GM12864 (cell line): ENCODE results near the gene SERPINF2.
A peak's percentile ranks its signal among the peaks of the same experiment; 100 is the strongest.
"Not testable (repeated sequence)": the region's sequence is repeated elsewhere in the genome, so short reads cannot be mapped to it uniquely, and the experiment has no call there.

Source experiments
- DNase-seq: peaks from one replicate; pipeline ENCODE4 v3.0.0-alpha.2; 2011; ENCODE audit warnings: low read depth
- H3K4me3 ChIP-seq: 2 replicates; pipeline ENCODE4 v1.5.1; 2011; ENCODE audit warnings: mild to moderate bottlenecking, low read depth, low read length, control low read depth
- TF ChIP-seq, protein P1 (sequence below): IDR thresholded peaks from 2 replicates; pipeline ENCODE4 v1.5.1; 2011; ENCODE audit warnings: low read depth, mild to moderate bottlenecking, moderate library complexity, low read length, control low read depth, inconsistent platforms; ENCODE audit errors: missing control alignments

The SERPINF2 gene

DNA sequence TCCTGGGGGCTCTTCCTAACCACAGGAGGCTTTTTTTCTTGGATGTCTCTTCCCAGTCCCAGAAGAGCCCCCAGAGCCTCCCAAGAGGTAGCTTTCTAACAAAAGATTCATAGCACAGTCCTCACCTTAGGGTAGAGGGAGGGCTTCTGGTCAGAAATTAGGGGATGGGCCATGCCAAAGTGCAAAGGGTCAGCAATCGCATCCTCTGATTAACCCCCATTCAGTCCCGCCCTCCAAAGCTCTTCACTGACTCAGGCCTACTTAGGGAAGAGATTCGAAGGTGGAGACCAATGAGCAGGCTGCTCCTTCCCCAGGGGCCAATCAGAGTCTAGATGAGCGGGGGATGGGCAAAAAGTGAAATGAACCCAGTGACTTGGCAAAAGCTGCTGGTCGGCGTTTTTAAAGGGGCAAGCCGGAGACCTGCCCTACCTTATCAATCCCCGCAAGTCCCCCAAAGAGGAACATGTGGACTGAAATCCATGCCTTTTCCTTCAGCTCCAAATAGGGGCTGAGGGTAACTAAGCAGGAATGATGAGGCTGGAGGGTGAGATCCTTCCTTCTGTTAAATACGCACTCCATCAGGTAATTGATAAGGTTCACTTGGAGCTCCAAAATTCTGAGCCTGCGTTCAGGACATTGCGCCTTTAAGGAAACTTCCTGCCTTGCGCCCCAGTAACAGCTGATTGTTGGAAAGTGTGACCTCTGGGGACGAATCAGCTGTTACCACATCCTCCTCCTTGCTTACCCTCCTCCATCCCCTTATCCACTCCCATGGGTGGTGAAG, 25.6 kb upstream of the SERPINF2 start:
- TF ChIP-seq, protein P1, sequence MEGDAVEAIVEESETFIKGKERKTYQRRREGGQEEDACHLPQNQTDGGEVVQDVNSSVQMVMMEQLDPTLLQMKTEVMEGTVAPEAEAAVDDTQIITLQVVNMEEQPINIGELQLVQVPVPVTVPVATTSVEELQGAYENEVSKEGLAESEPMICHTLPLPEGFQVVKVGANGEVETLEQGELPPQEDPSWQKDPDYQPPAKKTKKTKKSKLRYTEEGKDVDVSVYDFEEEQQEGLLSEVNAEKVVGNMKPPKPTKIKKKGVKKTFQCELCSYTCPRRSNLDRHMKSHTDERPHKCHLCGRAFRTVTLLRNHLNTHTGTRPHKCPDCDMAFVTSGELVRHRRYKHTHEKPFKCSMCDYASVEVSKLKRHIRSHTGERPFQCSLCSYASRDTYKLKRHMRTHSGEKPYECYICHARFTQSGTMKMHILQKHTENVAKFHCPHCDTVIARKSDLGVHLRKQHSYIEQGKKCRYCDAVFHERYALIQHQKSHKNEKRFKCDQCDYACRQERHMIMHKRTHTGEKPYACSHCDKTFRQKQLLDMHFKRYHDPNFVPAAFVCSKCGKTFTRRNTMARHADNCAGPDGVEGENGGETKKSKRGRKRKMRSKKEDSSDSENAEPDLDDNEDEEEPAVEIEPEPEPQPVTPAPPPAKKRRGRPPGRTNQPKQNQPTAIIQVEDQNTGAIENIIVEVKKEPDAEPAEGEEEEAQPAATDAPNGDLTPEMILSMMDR, result no peak
- peak overlapping the region; percentile 88 for H3K4me3 ChIP-seq
- DNase-seq, result peak; percentile 99

DNA sequence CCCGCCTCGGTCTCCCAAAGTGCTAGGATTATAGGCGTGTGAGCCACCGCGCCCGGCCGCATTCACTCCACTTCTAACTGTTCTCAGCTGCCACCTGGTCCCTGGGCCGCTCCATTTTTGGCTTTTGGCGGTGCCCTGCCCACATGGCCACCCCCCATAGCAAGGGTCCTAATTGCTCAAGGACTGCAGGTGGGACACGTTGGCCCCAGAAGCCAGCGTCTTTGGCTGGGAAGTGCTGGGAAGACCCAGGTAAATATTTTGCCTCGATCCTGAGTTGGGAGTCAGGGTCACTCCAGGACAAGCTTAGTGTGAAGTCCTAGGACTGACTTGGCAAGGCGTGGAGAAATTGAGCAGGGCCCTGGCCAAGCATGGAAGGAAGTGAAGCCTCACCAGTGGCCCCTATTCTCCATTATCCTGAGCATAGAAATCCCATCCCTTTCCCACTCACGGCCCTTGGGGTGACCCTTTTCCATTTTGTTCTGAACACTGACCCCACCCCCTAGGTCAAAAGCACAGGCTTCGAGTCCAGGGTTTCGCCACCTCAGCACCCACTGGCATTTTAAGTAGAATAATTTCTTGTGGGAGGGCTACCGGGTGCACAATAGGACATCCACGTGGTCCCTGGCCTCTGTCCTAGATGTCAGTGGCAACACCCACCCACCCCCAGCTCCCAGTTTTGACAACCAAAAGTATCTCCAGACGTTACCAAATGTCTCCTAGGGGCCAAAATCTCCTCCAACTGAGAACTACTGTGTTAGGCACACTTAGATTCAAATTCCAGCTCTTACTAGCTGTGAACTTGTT, 24.1 kb upstream of the SERPINF2 start:
- TF ChIP-seq, protein P1, result no peak
- DNase-seq, result no peak
- peak overlapping the region; percentile 88 for H3K4me3 ChIP-seq

DNA sequence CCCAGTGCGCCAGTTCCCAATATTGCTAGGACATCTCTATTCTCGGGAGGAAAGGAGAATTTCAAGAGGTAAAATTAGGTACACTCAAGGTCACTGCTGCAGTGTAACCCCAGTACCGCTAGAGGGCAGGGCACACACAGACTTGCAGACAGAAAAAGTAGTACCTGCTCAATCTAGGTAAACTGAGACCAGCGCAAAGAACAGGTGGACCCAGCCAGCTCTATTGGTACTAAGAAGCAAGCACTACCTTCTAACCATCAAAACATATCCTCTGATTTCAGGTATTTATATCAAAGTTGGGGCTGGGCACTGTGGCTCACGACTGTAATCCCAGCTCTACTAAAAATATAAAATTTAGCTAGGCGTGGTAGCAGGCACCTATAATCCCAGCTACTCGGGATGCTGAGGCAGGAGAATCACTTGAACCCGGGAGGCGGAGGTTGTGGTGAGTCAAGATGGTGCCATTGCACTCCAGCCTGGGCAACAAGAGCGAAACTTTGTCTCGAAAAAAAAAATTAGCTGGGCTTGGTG, 21.8 kb upstream of the SERPINF2 start:
- no peak overlapping the region for H3K4me3 ChIP-seq
- TF ChIP-seq, protein P1, result peak; percentile 99
- DNase-seq, result peak; percentile 74

DNA sequence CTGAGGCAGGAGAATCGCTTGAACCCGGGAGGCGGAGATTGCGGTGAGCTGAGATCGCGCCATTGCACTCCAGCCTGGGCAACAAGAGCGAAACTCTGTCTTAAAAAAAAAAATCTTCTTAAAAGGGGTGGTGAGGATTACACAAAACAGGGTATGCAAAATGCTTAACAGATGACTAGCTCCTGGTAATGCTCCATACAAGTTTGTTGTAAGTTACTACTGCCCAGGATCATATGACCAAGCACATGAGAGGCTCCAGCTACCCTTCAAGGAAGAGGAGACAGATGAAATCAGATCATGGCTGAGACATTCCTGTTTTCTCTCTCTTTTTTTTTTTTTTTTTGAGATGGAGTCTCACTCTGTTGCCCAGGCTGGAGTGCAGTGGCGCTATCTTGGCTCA, 20.6 kb upstream of the SERPINF2 start:
- DNase-seq, result peak; percentile 62
- H3K4me3 ChIP-seq, result not testable (repeated sequence)

DNA sequence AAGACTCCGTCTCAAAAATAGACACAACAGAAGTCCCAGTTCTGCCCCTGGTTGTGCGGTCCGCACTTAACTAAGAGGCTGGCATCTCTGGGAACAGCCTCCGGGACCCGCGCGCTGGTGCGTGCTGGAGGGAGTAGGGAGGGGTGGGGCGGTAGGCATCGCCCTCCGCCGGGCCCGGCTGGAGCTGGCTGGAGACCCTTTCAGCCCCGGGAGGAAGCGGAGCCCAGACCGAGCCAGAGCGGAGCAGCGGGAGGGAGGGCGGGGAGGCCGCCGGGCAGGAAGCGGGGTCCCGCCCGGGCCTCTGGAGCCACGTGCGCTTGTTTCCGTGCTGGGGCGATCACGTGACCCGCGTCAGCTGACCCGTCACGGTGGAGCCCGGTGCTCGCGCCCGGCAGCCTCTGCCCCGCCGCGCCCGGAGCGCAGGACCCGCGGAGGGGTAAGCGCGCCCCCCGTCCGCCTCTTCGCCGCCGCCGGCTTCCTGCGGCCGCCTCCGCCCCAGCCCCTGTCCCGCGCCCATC, 18.3 kb upstream of the SERPINF2 start, which contains the start of gene WDR81:
WDR81 (plus strand) TSS at position 354 of the 518 bp plus-strand sequence. CDS start 256 bp downstream, outside the sequence.
- peak within 1 kb of the TSS; percentile 72 for H3K4me3 ChIP-seq
- TF ChIP-seq, protein P1, result no peak
- DNase-seq, result peak; percentile 59

DNA sequence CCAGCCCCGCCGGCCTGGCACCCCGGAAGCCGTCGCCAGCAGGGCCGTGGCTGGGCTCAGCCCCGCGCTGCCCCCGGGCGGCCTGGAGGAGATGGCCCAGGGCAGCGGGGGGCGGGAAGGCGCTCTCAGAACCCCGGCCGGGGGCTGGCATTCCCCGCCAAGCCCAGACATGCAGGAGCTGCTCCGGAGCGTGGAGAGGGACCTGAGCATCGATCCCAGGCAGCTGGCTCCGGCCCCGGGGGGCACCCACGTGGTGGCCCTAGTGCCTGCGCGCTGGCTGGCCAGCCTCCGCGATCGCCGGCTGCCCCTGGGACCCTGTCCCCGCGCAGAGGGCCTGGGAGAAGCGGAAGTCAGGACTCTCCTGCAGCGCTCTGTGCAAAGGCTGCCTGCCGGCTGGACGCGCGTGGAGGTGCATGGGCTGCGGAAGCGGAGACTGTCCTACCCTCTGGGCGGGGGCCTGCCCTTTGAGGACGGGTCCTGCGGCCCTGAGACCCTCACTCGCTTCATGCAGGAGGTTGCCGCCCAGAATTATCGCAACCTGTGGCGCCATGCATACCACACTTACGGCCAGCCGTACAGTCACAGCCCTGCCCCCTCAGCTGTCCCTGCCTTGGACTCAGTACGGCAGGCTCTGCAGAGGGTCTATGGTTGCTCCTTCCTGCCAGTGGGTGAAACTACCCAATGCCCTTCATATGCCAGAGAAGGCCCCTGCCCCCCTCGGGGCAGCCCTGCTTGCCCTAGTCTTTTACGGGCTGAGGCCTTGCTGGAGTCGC, 17.6 kb upstream of the SERPINF2 start:
- TF ChIP-seq, protein P1, result no peak
- no peak for DNase-seq

More for the DNA sequence above, 17.6 kb upstream of the SERPINF2 start:
- H3K4me3 ChIP-seq, result peak overlapping the region; percentile 72
